ENCODE measurements around the gene OPCML.

The OPCML gene

DNA sequence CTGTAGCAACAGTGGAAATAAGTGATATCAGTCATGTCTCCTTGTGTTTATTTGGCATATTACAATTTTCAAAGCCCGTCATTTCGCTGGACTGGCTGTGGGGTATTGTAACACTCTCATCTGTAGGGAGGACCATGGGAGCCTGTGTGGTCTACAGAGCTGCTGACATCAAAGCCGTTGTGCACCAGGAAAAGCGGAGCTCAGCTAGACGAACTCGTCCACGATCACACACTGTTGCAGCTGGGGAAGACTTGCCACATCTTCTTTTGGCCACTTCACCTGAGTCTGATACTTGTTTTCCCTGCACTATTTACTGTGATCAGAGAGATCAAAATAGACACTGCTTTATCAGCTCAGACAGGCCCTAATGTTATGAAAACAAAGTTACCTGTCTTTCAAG, 741.3 kb downstream of the OPCML start:
- TF ChIP-seq, protein P1, sequence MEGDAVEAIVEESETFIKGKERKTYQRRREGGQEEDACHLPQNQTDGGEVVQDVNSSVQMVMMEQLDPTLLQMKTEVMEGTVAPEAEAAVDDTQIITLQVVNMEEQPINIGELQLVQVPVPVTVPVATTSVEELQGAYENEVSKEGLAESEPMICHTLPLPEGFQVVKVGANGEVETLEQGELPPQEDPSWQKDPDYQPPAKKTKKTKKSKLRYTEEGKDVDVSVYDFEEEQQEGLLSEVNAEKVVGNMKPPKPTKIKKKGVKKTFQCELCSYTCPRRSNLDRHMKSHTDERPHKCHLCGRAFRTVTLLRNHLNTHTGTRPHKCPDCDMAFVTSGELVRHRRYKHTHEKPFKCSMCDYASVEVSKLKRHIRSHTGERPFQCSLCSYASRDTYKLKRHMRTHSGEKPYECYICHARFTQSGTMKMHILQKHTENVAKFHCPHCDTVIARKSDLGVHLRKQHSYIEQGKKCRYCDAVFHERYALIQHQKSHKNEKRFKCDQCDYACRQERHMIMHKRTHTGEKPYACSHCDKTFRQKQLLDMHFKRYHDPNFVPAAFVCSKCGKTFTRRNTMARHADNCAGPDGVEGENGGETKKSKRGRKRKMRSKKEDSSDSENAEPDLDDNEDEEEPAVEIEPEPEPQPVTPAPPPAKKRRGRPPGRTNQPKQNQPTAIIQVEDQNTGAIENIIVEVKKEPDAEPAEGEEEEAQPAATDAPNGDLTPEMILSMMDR (IDR thresholded peaks at IDR 0.05; ENCODE audit: extremely low read depth, missing control alignments) = no peak
- no peak for DNase-seq (ENCODE audit: low spot score)

DNA sequence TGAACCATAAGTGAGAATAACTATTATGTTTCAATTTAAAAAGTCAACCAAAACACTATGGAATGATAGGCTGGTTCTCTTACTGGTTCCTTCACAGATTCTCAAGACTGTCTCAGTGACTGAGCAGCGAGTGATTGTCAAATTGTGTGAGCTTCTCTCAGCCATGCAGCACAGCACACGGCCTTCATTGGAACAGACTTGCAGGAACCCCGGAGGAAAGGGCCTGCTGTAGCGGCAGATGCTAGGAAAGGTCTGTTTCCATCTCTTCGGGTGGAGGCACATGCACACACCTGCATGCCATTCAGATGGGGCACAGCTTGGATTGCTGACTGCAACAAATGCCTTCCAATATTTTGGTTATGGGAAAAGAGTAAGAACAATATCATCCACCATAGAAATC, 741.8 kb downstream of the OPCML start:
- DNase-seq (ENCODE audit: low spot score) = no peak
- TF ChIP-seq, protein P1 (IDR thresholded peaks at IDR 0.05; ENCODE audit: extremely low read depth, missing control alignments) = no peak

DNA sequence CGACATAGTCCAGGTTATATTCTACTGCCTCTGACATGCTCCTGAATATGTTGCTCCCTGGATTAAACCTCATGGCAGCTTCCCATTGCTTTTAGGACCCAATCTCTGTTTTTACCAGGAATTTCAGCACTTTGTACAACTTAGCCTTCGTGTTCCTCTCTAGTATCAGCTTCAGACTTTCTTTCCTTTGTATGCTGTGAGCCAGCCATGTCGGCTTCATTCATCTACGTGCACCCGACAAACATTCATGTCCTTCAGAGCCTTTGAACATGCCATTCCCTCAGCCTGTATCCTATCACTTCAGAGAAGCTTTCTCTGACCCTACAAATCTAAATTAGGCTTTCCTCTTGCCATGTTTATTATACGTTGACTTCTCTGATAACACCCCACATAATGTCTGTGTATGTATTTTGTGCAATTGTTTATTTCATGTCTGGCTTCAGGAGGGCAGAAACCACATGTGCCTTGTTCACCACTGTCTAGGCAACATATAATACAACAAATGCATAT, 743.4 kb downstream of the OPCML start:
- TF ChIP-seq, protein P1 (IDR thresholded peaks at IDR 0.05; ENCODE audit: extremely low read depth, missing control alignments) = no peak
- DNase-seq (ENCODE audit: low spot score) = no peak

DNA sequence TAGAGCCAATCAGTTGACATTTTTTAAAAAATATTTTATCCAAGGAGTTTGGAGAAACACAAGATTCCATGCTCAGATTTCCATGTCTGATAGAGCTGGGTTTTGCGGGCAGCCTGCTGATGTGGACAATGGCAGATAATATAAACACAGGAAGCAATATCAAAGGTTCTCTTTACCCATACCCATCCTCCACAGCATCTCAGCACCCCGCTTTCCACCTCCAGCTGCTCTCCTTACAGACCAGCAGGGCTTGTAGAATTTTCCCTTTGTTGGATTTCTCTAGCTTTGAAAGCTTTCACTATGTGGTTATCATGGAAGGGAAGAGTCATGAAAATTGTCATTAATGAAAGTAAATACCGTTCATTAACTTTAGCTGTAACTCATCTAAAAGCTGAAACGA, 746.4 kb downstream of the OPCML start:
- no peak for DNase-seq (ENCODE audit: low spot score)
- TF ChIP-seq, protein P1 (IDR thresholded peaks at IDR 0.05; ENCODE audit: extremely low read depth, missing control alignments) = no peak

DNA sequence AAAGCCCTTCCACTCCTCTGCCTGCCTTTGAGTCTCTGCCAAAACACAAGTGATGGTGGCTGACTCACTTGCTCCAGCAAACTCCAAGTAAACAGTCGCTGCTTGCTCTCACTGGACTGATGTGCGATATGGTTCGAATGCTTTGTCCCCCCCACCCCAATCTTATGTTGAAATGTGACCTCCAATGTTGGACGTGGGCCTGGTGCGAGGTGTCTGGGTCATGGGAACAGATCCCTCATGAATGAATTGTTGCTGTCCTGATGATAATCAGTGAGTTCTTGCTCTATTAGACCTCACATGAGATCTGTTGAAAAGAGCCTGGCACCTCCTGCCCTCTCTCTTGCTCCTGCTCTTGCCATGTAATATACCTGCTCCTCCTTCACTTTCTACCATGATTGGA, 747.9 kb downstream of the OPCML start:
- DNase-seq (ENCODE audit: low spot score) = no peak
- TF ChIP-seq, protein P1 (IDR thresholded peaks at IDR 0.05; ENCODE audit: extremely low read depth, missing control alignments) = no peak

DNA sequence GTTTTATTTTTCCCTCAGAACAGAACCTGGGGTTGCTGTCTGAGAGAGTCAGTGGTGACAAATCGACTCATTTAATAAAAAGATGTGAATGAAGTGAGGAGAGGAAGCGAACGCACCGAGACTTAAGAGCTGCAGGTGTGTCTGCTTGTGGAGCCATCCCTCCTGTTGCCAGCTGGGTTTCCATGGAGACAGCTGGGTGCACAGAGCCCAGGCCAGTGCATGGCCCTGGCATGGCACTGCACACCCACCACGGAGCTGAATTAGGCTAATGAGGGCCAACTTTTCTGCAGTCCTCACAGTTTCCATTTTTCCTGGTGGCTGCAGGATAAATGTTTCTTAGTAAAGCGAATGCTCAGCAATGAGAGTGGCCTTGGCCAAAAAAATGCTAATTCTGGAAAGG, 750.2 kb downstream of the OPCML start:
- TF ChIP-seq, protein P1 (IDR thresholded peaks at IDR 0.05; ENCODE audit: extremely low read depth, missing control alignments) = no peak

DNA sequence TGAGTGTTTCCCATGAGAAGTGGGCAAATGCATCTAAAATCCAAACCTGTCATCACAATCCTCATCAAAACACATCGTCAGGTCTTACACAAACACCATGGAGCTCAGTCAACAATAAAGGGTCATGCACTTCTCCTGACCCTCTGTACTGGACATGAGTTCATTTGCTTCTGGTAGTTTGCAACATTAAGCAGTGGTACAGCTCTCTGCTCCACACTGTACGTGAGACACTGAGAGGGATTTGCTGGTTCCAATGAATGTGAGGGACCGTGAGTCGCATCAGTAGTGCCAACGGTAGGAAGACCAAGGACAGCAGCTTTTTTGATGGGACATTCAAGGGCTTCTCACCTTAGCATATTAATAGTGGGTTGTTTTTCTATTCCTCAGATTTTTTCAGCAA, 752.3 kb downstream of the OPCML start:
- TF ChIP-seq, protein P1 (IDR thresholded peaks at IDR 0.05; ENCODE audit: extremely low read depth, missing control alignments) = no peak
- DNase-seq (ENCODE audit: low spot score) = no peak

More for the DNA sequence above, 750.2 kb downstream of the OPCML start:
- no peak for DNase-seq (ENCODE audit: low spot score)
